IPS-18c (cell line): ENCODE results near the gene DENND6A.

Source experiments
- H3K4me3 ChIP-seq: 2 replicates; pipeline ENCODE4 v1.7.0; 2013; ENCODE audit warnings: low read depth, mild to moderate bottlenecking, low read length, moderate library complexity; ENCODE audit not compliant: insufficient read depth
- H3K9me3 ChIP-seq: one replicate; pipeline ENCODE4 v1.6.1; 2013; ENCODE audit warnings: mild to moderate bottlenecking, low read length, moderate library complexity; ENCODE audit not compliant: control insufficient read depth, insufficient read depth

DENND6A gene, protein sequence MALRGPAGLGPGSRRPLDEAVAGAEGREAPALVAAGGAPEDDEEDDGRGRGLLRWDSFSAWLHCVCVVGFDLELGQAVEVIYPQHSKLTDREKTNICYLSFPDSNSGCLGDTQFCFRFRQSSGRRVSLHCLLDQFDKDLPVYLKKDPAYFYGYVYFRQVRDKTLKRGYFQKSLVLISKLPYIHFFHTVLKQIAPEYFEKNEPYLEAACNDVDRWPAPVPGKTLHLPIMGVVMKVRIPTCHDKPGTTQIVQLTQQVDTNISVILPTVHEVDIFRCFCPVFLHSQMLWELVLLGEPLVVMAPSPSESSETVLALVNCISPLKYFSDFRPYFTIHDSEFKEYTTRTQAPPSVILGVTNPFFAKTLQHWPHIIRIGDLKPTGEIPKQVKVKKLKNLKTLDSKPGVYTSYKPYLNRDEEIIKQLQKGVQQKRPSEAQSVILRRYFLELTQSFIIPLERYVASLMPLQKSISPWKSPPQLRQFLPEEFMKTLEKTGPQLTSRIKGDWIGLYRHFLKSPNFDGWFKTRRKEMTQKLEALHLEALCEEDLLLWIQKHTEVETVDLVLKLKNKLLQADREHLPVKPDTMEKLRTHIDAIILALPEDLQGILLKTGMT

DNA sequence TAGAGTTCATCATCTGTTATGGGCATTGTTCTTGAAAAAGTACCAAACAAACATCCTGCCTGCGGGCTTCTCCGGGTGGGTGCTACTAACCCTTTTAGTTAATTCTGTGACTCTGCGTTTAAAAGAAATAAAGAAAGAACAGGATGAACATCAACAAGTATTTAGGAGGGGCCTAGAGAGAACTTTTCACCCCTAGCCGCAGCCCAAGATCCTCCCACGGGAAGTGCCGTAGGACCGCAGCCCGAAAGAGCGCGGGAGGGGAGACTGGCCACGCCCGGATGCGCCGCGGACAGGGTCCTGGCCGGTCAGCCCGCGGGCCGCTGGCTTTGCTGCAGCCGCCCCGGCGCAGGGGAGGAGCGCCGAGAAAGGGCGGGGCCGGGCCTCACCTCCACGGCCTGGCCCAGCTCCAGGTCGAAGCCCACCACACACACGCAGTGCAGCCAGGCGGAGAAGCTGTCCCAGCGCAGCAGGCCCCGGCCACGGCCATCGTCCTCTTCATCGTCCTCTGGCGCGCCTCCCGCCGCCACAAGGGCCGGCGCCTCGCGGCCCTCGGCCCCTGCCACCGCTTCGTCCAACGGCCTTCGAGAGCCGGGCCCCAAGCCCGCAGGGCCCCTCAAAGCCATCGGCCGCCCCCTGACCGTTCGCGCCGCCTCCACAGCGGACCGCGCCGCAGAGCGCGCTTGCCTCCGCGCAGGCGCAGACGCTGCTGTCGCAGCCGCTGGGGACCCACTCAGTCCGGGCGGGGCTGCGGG, at the start of gene DENND6A:
Gene DENND6A, minus strand, starts transcription at position 682 of the 752 bp plus-strand sequence. Its CDS starts 59 bp downstream, at position 623.
- H3K4me3 ChIP-seq: peak within 1 kb of the TSS; percentile 90

DNA sequence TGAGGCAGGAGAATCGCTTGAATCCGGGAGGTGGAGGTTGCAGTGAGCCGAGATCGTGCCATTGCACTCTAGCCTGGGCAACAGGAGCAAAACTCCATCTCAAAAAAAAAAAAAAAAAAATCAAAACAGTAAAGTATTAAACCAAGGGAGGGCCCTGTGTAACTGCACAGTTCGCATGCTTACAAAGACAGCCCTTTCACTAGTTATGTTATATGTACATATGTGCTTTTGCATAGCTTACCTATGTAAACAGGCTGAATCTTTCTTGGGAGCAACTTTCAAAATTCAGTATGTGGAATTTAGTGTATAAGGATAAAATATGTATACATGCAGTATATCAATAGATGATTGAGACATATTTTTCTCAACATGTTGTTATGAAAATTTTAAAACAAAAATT, 47.1 kb upstream of the DENND6A start:
- H3K9me3 ChIP-seq: no peaks in the 10 kb centered on the region
- no peak overlapping the region for H3K4me3 ChIP-seq

More for the DNA sequence above, at the start of gene DENND6A:
- H3K9me3 ChIP-seq: no peaks in the 10 kb centered on the region

DNA sequence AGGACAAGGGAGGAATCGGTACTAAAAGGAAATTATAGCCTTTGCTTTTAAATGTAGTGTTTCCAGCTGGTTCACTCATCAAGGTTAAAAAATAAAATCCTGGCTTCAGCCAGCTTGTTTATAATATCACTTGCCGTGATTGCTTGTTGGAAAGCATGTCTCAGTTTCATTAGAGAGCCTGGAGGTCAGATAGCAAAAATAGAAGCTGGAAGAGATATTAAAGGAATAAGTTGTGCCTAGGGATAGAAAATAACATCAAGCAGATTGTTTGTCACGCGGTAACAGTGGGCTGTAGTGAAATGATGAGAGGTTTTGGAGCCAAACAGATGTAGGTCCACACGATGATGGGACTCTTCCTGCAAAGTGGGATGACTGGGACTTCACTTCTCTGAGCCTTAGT, 45.5 kb upstream of the DENND6A start:
- Histone ChIP-seq H3K9me3 (no peaks in the 10 kb centered on the region), H3K4me3 (no peak overlapping the region)

DNA sequence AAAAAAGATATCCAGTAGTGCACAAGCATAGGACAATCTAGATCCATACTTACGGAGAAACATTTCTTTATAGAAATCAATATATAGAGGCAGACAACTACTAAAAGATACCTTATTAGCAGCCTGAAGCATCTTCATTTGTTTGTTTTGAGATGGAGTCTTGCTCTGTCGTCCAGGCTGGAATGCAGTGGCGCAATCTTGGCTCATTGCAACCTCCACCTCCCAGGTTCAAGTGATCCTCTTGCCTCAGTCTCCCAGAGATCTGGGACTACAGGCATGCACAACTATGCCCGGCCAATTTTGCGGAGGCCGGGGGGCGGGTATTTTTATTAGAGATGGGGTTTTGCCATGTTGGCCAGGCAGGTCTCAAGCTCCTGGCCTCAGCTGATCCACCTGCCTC, 45.0 kb upstream of the DENND6A start:
- Histone ChIP-seq H3K4me3 (no peak overlapping the region), H3K9me3 (no peaks in the 10 kb centered on the region)

- Histone ChIP-seq H3K9me3 (no peaks in the 10 kb centered on the region), H3K4me3 (no peak overlapping the region)
These were observed 42.5 kb upstream of the DENND6A start for GRCh38 chr3:57735405-57735804.

GRCh38 chr3:57733790-57734189, 40.9 kb upstream of the DENND6A start:
- Histone ChIP-seq H3K4me3 (no peak overlapping the region), H3K9me3 (no peaks in the 10 kb centered on the region)

DNA sequence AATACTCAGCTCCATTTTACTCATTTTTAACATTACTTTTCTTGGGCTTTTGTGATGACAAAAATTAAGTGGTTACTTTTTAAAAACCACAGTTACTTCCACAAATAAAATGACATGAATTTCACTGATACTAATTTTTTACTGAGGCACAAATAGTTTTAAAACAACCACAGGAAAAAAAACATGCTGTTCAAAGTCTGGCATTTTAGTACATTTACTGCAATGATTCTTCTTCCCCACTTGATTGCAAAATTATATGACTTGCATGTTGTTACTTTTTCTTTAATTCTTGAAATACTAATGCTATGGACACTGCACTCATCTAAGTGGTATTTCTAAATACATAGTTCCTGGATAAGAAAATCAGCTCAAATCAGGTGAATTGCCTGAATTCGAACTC, 38.4 kb upstream of the DENND6A start:
- Histone ChIP-seq H3K9me3 (no peaks in the 10 kb centered on the region), H3K4me3 (no peak overlapping the region)

GRCh38 chr3:57730682-57731081, 37.8 kb upstream of the DENND6A start:
- Histone ChIP-seq H3K4me3 (no peak overlapping the region), H3K9me3 (no peaks in the 10 kb centered on the region)

GRCh38 chr3:57729334-57730045, 36.6 kb upstream of the DENND6A start:
- Histone ChIP-seq H3K4me3 (no peak overlapping the region), H3K9me3 (no peaks in the 10 kb centered on the region)

DNA sequence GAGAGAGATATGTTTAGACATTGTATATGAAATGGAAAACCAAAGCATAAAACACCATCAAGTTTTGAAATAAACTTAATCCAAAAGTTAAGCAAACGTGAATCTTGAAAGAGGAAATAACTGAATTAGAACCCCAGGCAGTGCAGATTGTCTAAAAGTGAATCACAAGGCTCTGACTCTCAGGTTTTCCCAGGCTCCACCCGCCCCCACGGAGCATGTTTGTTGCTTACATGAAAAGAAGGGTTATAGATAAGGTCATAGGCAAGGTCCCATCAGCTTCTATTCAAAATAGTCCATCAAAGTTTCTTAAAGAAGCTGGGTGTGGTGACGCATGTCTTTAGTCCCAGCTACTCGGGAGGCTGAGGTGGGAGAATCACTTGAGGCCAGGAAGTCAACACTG, 34.2 kb upstream of the DENND6A start:
- Histone ChIP-seq H3K9me3 (no peaks in the 10 kb centered on the region), H3K4me3 (no peak overlapping the region)

DNA sequence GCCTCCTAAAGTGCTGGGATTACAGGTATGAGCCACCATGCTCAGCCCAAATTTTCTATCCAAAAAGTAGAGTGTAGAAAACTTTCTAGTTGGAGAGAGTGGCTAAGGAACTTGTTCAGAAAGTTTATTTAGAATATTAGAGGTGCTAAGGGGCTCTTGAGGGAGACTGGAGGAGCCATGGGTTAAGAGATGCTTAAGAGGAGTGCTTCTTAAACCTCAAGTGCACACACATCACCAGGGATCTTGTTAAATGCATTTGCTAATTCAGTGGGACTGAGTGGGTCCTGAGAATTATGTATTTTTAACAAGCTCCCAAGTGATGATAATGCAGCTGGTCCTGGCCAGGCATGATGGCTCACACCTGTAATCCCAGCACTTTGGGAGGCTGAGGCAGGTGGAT, 33.5 kb upstream of the DENND6A start:
- no peaks in the 10 kb centered on the region for H3K9me3 ChIP-seq

DNA sequence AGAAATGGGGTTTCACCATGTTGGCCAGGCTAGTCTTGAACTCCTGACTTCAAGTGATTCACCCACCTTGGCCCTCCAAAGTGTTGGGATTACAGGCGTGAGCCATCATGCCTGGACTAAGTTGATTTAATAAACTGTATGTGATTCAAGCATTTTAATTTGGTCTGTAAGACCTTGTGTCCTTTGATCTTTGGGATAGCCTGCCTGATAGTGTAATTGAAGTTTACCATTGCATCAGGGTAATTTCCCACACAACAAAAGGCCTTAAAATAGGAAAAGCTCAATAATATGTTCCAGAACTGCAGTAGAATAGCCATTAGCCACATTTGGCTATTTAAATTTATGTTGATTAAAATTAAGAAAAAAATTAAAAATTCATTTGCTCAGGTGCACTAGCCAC, 25.2 kb upstream of the DENND6A start:
- H3K4me3 ChIP-seq: no peak overlapping the region
- H3K9me3 ChIP-seq: no peaks in the 10 kb centered on the region

More for the DNA sequence above, 33.5 kb upstream of the DENND6A start:
- H3K4me3 ChIP-seq: no peak overlapping the region

DNA sequence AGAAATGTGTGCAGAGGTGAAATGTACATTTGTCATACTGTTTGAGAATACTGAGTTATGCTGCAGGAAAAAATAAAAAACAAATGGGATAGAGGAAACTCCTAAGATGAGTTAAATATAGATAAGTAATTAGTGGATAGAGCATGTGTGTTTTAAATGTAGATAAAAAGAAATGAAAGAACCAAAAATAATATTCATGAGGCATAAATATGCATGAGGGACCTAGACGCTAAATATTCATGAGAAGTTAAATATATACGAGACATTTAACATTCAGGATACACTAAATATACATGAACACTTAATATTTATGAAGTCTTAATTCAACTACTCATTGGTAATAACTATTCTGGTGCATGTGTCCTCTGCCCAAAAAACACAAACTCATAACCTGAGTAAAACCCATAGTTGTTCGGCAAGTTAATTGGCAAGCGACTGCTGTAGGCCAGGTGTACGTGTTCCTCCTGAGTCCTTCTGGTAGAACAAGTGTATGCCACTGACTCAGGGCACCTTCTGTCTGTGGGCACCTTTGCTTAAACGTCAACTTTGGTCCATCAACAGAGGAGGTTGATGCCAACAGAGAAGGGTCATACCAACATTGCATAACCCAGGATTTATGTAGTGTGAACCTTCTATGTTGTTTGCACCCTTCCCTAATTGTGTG, 24.5 kb upstream of the DENND6A start:
- Histone ChIP-seq H3K4me3 (no peak overlapping the region), H3K9me3 (no peaks in the 10 kb centered on the region)

DNA sequence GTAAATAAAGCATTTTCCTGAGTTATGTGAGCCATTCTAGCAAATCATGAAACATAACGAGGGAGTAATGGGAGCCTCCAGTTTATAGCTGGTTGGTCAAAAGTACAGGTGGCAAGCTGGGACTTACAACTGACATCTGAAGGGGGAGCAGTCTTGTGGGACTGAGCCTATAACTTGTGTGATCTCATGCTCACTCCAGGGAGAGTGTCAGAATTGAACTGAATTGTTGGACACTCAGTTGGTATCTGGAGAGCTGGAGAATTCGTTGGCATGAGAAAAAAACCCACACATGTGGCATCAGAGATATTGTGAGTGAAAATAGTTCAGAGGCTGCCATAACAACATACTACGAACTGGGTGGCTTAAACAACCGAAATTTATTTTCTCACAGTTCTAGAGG, 22.8 kb upstream of the DENND6A start:
- Histone ChIP-seq H3K9me3 (no peaks in the 10 kb centered on the region), H3K4me3 (no peak overlapping the region)

- H3K4me3 ChIP-seq: no peak overlapping the region
- H3K9me3 ChIP-seq: no peaks in the 10 kb centered on the region
These were observed 16.7 kb upstream of the DENND6A start for GRCh38 chr3:57709559-57709958.

- H3K9me3 ChIP-seq: no peaks in the 10 kb centered on the region
- no peak overlapping the region for H3K4me3 ChIP-seq
These were observed 16.2 kb upstream of the DENND6A start for GRCh38 chr3:57709031-57709430.

GRCh38 chr3:57706462-57706861, 13.6 kb upstream of the DENND6A start:
- no peak overlapping the region for H3K4me3 ChIP-seq
- no peaks in the 10 kb centered on the region for H3K9me3 ChIP-seq
